ENCODE measurements around the gene LPP. TPM values are rescaled to one million over a fixed set of nuclear protein-coding genes. Genes with fewer than 3 reads are reported as not detected.

The LPP gene
- total and polyA plus RNA-seq, 8 donors, result 8.0 to 885 (median 305) TPM

DNA sequence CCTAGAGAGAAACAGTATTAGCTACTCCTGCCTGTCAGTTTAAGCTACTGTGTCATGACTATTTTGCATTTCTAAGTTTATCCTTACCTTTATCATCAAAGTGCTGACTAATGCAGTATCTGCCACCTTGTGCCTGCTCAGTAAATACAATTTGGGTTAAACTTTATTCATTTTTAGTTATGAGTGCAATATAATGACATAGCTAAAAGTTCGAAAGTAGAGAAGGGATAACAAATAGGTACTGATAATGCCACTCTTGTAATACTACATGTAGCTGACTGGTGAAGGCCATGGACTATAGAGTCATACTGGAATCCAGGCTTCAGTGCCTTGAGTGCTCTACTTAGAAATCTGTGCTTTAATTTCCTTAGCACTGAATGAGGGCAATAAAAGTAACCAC lies 537.0 kb downstream of the LPP start:
- H3K4me1 ChIP-seq, result peaks cover 5 to 50% (median 17%) of the 10 kb centered on the region in 4 donors
- no peak for TF ChIP-seq POLR2AphosphoS5 (IDR thresholded peaks at IDR 0.05)
- no peak for TF ChIP-seq EP300 (IDR thresholded peaks at IDR 0.05)
- no peak for TF ChIP-seq POLR2A (IDR thresholded peaks at IDR 0.05)
- TF ChIP-seq, protein P1, sequence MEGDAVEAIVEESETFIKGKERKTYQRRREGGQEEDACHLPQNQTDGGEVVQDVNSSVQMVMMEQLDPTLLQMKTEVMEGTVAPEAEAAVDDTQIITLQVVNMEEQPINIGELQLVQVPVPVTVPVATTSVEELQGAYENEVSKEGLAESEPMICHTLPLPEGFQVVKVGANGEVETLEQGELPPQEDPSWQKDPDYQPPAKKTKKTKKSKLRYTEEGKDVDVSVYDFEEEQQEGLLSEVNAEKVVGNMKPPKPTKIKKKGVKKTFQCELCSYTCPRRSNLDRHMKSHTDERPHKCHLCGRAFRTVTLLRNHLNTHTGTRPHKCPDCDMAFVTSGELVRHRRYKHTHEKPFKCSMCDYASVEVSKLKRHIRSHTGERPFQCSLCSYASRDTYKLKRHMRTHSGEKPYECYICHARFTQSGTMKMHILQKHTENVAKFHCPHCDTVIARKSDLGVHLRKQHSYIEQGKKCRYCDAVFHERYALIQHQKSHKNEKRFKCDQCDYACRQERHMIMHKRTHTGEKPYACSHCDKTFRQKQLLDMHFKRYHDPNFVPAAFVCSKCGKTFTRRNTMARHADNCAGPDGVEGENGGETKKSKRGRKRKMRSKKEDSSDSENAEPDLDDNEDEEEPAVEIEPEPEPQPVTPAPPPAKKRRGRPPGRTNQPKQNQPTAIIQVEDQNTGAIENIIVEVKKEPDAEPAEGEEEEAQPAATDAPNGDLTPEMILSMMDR (IDR thresholded peaks at IDR 0.05), result no peak
- peak overlapping the region in 1 of 5 donors; percentile 56 for H3K27ac ChIP-seq
- intact Hi-C loops (cut with DNase I; ENCODE audit: low total_unique reads), result no loop called here
- no peak for DNase-seq
- no peaks in the 10 kb centered on the region for H3K36me3 ChIP-seq
- 51 to 75% (median 60%) methylated on average over 1 of the region's 1 CpG for WGBS, 5 donors
- H3K9me3 ChIP-seq, result no peaks in the 10 kb centered on the region
- H3K27me3 ChIP-seq, result no peaks in the 10 kb centered on the region
- no peak overlapping the region for H3K4me3 ChIP-seq

DNA sequence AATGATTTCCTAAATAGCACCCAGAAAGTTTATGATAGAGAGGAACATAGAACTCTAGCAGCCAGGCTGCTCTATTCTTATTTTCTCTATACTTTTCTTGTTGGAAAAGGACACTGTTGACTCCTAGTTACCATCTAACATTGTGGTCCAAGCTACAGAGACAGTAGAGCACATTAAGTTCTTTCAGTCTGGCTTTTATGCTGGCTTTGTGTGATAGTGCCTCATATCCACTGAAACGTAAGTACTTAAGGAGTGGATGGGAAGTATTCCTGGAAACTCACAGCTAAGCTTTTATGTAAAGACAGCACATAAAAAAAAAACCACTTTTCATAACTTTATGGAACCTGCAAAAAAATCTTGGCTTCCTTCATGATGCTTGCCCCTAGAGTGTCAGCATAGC lies 537.7 kb downstream of the LPP start:
- intact Hi-C loops (cut with DNase I; ENCODE audit: low total_unique reads), result no loop called here
- peak overlapping the region in 1 of 5 donors; percentile 56 for H3K27ac ChIP-seq
- H3K36me3 ChIP-seq, result no peaks in the 10 kb centered on the region
- H3K27me3 ChIP-seq, result no peaks in the 10 kb centered on the region
- whole genome bisulfite sequencing, 5 donors, result 78 to 97% (median 90%) methylated on average over 1 of the region's 1 CpG
- DNase-seq, result no peak
- H3K4me3 ChIP-seq, result no peak overlapping the region
- TF ChIP-seq EP300 (IDR thresholded peaks at IDR 0.05) (no peak), POLR2AphosphoS5 (IDR thresholded peaks at IDR 0.05) (no peak), POLR2A (IDR thresholded peaks at IDR 0.05) (no peak)
- TF ChIP-seq, protein P1 (IDR thresholded peaks at IDR 0.05), result no peak
- H3K4me1 ChIP-seq, result peaks cover 5 to 43% (median 17%) of the 10 kb centered on the region in 4 donors
- H3K9me3 ChIP-seq, result no peaks in the 10 kb centered on the region

DNA sequence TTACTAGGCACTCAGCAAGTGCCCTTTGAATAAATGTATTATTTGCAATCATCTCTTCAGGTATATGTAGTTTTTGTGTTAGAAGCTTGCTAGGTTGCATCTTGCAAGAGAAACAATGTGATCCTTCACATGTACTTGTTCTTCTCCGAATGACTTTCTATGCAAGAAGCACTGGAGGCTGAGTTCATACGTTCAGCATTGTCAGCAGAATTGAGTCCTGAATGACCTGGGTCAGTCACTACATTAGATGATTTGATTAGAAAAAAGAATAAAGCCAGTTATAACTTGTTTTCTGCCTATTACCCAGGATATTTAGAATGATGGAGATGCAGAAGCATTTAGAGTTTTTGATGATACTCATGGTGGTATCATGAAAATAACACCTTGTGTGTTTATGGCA lies 538.7 kb downstream of the LPP start:
- Histone ChIP-seq H3K4me3 (no peak overlapping the region), H3K27me3 (no peaks in the 10 kb centered on the region), H3K4me1 (peaks cover 5 to 36% (median 17%) of the 10 kb centered on the region in 4 donors), H3K36me3 (no peaks in the 10 kb centered on the region), H3K9me3 (no peaks in the 10 kb centered on the region), H3K27ac (no peak overlapping the region)
- intact Hi-C loops (cut with DNase I; ENCODE audit: low total_unique reads), result no loop called here
- DNase-seq, result no peak
- 58 to 93% (median 90%) methylated on average over 2 of the region's 2 CpGs for WGBS, 5 donors
- TF ChIP-seq POLR2AphosphoS5 (IDR thresholded peaks at IDR 0.05), result no peak
- TF ChIP-seq EP300 (IDR thresholded peaks at IDR 0.05), result no peak
- TF ChIP-seq, protein P1 (IDR thresholded peaks at IDR 0.05), result no peak
- TF ChIP-seq POLR2A (IDR thresholded peaks at IDR 0.05), result no peak

DNA sequence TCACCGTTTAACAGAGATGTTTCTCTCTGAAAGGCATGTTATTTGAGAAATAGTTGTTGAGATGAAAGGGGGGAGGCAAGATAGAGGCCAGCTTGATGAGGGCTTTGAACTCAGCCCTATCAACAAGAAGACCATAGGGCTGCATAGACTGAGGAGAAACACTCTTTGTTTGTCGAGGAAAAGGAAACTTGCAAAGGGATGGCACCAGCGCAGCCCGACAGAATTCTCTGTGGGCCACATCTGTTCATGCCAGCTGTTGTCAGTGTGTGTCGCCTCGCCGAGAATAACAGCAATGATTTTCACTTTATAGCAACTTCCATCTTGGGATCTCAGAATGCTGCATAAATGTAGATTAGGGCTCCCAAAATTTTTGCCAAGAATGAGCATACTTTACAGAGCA lies 539.5 kb downstream of the LPP start:
- peaks cover 5 to 29% (median 17%) of the 10 kb centered on the region in 4 donors for H3K4me1 ChIP-seq
- no peak for DNase-seq
- H3K9me3 ChIP-seq, result no peaks in the 10 kb centered on the region
- H3K36me3 ChIP-seq, result no peaks in the 10 kb centered on the region
- 80 to 92% (median 87%) methylated on average over 7 of the region's 7 CpGs for WGBS, 5 donors
- H3K27me3 ChIP-seq, result no peaks in the 10 kb centered on the region
- intact Hi-C loops (cut with DNase I; ENCODE audit: low total_unique reads), result no loop called here
- H3K4me3 ChIP-seq, result no peak overlapping the region
- no peak for TF ChIP-seq POLR2A (IDR thresholded peaks at IDR 0.05)
- TF ChIP-seq, protein P1 (IDR thresholded peaks at IDR 0.05), result no peak
- no peak for TF ChIP-seq EP300 (IDR thresholded peaks at IDR 0.05)
- TF ChIP-seq POLR2AphosphoS5 (IDR thresholded peaks at IDR 0.05), result no peak
- no peak overlapping the region for H3K27ac ChIP-seq

All from stomach (tissue), 9 donors.